ENCODE measurements around the gene FMNL2. TPM values are rescaled to one million over a fixed set of nuclear protein-coding genes. Genes with fewer than 3 reads are reported as not detected.

FMNL2 gene
- polyA plus RNA-seq, 3 donors, result 0.28 to 3.2 (median 0.71) TPM

DNA sequence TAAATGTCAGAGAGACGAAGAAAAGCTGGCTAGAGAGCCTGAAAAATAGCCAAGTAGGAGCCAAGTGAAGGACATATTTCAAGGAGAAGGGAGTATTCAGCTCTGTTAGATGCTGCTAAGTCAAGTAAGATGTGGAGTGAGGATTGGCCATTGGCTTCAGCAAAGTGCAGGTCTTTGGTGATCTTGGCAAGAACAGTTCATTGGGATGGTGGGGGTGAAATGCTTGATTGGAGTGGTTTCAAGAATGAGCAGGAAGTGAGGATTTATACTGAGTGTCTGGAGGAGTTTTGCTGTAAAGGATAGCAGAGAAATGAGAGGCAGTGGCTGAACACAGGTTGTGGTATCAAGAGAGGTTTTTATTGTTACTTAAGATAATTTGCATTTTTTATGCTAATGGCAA is 242.6 kb downstream of the FMNL2 start:
- DNase-seq, result no peak
- 100% methylated on average over 1 of the region's 1 CpG for WGBS (ENCODE audit: insufficient coverage)
- Mint-ChIP-seq H3K9me3 (no peaks in the 10 kb centered on the region), H3K4me3 (no peak overlapping the region), H3K4me1 (peaks cover 7% of the 10 kb centered on the region), H3K27ac (no peak overlapping the region), H3K27me3 (ENCODE audit: low read depth in 3 of 3) (no peaks in the 10 kb centered on the region), H3K36me3 (no peaks in the 10 kb centered on the region)
- Histone ChIP-seq H3K36me3 (replicated peaks in 1 of 2; ENCODE audit: control insufficient read depth in 1 of 2, insufficient read depth in 2 of 2, low read length in 2 of 2) (no peaks in the 10 kb centered on the region), H3K9ac (ENCODE audit: insufficient read depth, low read length, poor library complexity, severe bottlenecking) (no peak overlapping the region), H3K27ac (ENCODE audit: low read depth in 1 of 2, low read length in 2 of 2) (no peak overlapping the region), H3K79me2 (ENCODE audit: insufficient read depth, low read length) (no peaks in the 10 kb centered on the region), H3K4me3 (replicated peaks in 1 of 3; ENCODE audit: low read depth in 2 of 3, low read length in 3 of 3) (no peak overlapping the region), H3K4me1 (ENCODE audit: control insufficient read depth in 1 of 2, insufficient read depth in 2 of 2, low read length in 2 of 2) (no peaks in the 10 kb centered on the region), H2AFZ (ENCODE audit: insufficient read depth, low read depth, low read length, poor library complexity, severe bottlenecking) (no peak overlapping the region), H3K9me3 (replicated peaks in 1 of 2; ENCODE audit: control insufficient read depth in 1 of 2, insufficient read depth in 1 of 2, low read length in 2 of 2) (no peaks in the 10 kb centered on the region), H3K27me3 (ENCODE audit: control insufficient read depth in 2 of 2, insufficient read depth in 2 of 2, low read length in 2 of 2) (no peaks in the 10 kb centered on the region), H4K20me1 (ENCODE audit: insufficient read depth, low read length) (no peaks in the 10 kb centered on the region), H3K4me2 (replicated peaks; ENCODE audit: extremely low read depth, low read length, poor library complexity, severe bottlenecking) (no peak overlapping the region)
- intact Hi-C loops (cut with micrococcal nuclease), result no loop called here
- TF ChIP-seq, protein P1, sequence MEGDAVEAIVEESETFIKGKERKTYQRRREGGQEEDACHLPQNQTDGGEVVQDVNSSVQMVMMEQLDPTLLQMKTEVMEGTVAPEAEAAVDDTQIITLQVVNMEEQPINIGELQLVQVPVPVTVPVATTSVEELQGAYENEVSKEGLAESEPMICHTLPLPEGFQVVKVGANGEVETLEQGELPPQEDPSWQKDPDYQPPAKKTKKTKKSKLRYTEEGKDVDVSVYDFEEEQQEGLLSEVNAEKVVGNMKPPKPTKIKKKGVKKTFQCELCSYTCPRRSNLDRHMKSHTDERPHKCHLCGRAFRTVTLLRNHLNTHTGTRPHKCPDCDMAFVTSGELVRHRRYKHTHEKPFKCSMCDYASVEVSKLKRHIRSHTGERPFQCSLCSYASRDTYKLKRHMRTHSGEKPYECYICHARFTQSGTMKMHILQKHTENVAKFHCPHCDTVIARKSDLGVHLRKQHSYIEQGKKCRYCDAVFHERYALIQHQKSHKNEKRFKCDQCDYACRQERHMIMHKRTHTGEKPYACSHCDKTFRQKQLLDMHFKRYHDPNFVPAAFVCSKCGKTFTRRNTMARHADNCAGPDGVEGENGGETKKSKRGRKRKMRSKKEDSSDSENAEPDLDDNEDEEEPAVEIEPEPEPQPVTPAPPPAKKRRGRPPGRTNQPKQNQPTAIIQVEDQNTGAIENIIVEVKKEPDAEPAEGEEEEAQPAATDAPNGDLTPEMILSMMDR (IDR thresholded peaks at IDR 0.05), result no peak

- 100% methylated on average over 1 of the region's 4 CpGs for WGBS (ENCODE audit: insufficient coverage)
- Histone ChIP-seq H2AFZ (ENCODE audit: insufficient read depth, low read depth, low read length, poor library complexity, severe bottlenecking) (no peak overlapping the region), H3K27ac (ENCODE audit: low read depth in 1 of 2, low read length in 2 of 2) (no peak overlapping the region), H3K4me1 (ENCODE audit: control insufficient read depth in 1 of 2, insufficient read depth in 2 of 2, low read length in 2 of 2) (no peaks in the 10 kb centered on the region), H3K36me3 (replicated peaks in 1 of 2; ENCODE audit: control insufficient read depth in 1 of 2, insufficient read depth in 2 of 2, low read length in 2 of 2) (no peaks in the 10 kb centered on the region), H3K4me3 (replicated peaks in 1 of 3; ENCODE audit: low read depth in 2 of 3, low read length in 3 of 3) (no peak overlapping the region), H3K27me3 (ENCODE audit: control insufficient read depth in 2 of 2, insufficient read depth in 2 of 2, low read length in 2 of 2) (no peaks in the 10 kb centered on the region), H3K9me3 (replicated peaks in 1 of 2; ENCODE audit: control insufficient read depth in 1 of 2, insufficient read depth in 1 of 2, low read length in 2 of 2) (no peaks in the 10 kb centered on the region), H3K79me2 (ENCODE audit: insufficient read depth, low read length) (no peaks in the 10 kb centered on the region), H4K20me1 (ENCODE audit: insufficient read depth, low read length) (no peaks in the 10 kb centered on the region), H3K9ac (ENCODE audit: insufficient read depth, low read length, poor library complexity, severe bottlenecking) (no peak overlapping the region), H3K4me2 (replicated peaks; ENCODE audit: extremely low read depth, low read length, poor library complexity, severe bottlenecking) (no peak overlapping the region)
- TF ChIP-seq, protein P1 (IDR thresholded peaks at IDR 0.05), result no peak
- Mint-ChIP-seq H3K27me3 (ENCODE audit: low read depth in 3 of 3) (no peaks in the 10 kb centered on the region), H3K9me3 (no peaks in the 10 kb centered on the region), H3K27ac (no peak overlapping the region), H3K4me1 (peaks cover 3% of the 10 kb centered on the region), H3K4me3 (no peak overlapping the region), H3K36me3 (no peaks in the 10 kb centered on the region)
- DNase-seq, result no peak
- intact Hi-C loops (cut with micrococcal nuclease), result no loop called here
These were observed 243.6 kb downstream of the FMNL2 start for GRCh38 chr2:152578573-152578972.
